Suppressor macrophage treated with lipopolysaccharide for 1 hour (primary cell): Measurements from ENCODE around the gene ITPKB.
A peak's percentile ranks its signal among the peaks of the same experiment; 100 is the strongest.

ENCODE experiments used
- DNase-seq, 3 donors: peaks; one replicate each; pipeline ENCODE4 v3.0.0-alpha.2; 2020 to 2022

Gene ITPKB

DNA sequence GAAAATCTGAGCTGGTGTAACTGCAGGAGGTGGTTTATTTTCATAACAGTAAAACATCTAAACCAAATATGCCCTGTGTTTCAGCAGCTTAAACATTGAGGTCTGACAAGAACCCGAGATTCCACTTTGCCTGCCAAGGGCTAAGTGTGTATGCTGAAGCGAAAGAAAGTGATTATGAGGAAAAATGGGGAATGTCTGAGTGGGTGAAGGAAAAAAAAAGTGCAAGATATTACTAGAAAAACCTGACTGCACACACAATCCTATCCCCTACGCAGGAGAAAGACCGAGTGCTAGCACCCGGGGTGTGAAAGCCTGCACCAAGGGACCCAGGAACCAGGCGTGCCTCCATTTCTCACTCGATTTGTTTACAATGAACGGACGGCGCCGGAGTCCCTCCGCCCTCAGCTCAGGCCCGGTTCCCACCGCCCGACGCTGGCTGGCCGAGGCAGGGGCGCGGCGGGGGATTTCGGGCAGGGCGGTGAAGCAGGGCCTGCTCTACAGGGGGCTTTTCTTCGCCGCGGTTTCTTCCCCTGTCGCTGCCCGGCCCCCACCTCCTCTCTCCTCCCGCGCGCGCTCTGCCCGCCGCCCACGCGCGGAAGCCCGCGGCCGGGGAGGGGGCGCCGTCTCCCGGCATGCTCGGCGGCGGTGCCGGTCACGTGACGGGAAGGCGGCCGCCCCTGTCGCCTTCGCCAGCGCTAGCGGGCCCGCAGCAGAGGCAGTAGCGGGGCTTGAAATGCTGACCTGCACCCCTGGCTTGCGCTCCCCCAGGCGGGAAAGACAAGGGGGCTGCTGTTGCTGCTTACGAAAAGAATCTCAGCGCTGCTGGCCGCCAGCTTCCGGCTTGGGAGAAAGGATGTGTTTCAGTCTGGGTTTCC, 35.9 kb downstream of the ITPKB start:
- DNase-seq = peak; percentile 87 to 97 (median 91)

GRCh38 chr1:226702318-226702956, 36.6 kb downstream of the ITPKB start:
- peak; percentile 48 to 65 (median 56) for DNase-seq

- no peak for DNase-seq
Observed at GRCh38 chr1:226700861-226701260, 38.2 kb downstream of the ITPKB start.

- no peak for DNase-seq
Observed at GRCh38 chr1:226699166-226699565, 39.9 kb downstream of the ITPKB start.

DNA sequence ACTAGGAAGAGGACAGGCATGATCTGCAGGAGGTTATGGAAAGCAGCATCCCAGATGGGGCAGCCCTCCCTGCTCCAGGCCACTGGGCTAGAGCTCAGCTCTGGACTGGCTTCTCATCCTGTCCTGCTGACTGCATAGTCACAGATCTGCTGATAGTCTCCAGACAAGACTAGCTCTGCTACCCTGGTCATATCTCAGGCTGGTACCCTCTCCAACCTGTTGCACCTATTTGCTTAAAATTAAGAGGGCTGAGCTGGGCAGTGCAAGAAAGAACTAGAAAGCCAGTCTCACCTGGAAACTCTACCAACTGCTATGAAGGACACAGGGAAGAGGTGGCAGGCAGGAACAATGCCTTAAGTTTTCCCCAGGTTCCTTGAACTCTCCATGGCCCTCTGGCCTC, 40.4 kb downstream of the ITPKB start:
- DNase-seq = no peak

DNA sequence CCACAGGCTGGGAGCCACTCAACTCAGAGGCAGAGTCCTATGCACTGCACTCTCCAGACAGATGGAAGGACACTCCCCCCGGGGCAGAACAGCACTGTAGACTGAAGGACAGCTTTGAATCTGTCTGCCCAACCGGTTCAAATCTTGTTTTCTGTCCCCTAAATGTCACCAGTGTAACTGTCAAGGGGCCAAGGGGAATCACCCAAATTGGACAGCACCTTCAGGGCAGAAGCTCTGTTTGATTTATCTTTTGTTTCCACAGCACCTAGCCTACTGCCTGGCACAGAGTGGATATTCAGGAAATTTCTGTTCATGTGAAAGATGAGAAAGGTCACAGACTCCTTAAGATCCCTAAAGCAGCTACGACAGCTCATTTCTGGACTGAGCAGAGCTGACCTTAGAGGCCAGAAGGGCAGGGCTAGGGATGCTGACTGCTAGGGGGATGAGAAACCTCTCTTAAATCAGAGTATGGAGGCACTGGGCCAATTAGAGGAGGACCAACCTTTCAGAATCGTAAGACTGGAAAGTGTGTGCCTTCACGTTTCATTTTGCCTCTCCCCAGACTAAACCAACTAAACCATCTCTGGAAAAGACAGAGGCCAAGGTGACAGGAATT, 41.0 kb downstream of the ITPKB start:
- no peak for DNase-seq

- DNase-seq = peak; percentile 62 to 87 (median 74)
Observed at GRCh38 chr1:226697151-226697928, 41.7 kb downstream of the ITPKB start.

- DNase-seq = no peak
Observed at GRCh38 chr1:226696547-226696946, 42.5 kb downstream of the ITPKB start.

DNA sequence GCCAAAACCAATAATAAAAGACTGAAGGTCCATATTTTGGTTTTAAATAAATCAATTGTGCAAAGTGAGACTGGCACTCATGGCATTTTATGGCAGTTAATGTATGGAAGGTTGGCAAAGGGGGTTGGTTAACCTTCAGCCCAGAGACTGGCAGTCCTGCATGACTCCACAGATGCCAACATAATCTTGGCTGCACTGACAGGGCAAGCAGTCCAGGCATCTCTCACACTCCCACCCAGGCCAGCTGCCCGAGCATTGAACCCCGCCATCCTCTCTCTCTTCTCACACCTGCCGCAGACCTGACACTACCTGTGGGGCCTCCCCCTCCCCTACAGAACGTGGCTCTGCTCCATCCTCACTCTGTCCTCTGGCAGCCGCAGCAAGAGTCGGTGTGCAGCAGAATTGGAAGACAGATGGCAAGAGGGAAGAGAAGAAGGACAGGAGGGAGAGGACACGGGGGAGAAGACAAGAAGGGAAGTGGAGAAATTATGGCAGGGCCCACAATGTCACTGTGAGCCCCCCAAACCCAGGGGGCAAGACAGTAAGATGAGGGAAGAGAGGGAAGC, 43.7 kb downstream of the ITPKB start:
- DNase-seq = no peak

- no peak for DNase-seq
Observed at GRCh38 chr1:226692823-226693222, 46.3 kb downstream of the ITPKB start.

DNA sequence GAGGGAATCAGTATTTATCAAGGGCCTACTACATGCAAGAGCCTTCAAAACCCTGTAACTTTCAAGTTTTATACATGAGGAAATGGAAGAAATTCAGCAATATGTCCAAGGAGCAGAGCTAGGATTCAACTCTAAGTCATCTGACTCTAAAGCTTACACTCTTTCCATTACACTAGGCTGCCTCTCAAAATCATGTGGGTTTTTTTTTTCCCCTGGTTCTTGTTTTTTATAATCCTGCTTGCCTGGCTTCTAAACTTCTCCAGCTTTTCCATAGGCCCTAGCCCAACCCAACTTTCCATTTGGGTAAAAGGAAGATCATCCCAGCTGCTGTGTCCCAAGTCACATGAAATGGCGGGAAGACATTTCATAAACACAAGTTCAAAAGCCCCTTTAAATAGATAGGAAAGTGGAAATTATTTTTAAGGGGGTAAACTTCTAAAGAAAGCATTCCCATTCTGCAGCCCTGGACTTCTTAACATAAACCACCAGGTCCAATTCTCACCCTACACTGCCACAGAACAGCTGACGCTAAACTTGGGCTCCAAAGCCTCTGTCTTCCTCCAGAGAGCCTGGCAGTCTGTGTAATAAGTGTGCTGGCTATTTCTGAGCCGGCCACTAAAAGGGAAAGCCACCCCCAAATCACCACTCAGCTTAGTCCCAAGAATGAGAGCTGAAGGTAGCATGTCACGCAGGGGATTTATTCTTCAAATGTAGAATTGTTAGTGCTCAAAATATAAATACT, 46.9 kb downstream of the ITPKB start:
- no peak for DNase-seq

DNA sequence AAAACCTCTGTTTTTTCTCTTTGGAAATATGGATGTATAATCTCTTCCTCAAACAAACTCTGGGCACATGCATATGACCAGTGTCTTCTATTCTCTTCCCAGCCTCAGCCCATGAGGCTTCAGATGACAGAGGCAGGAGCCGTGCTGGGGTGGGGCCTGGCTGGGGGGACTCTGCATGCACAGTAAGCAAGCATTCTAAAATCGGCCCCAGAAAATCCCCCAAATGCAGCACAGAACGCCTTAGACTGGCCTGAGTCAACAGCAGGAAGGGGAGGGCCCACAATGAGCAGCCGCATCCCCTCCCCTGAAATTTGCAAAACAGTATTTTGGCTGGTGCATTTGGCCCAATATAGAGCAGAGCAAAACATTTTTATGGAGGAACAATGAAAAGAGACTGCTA, 47.8 kb downstream of the ITPKB start:
- peak; percentile 64 to 81 (median 75) for DNase-seq

DNA sequence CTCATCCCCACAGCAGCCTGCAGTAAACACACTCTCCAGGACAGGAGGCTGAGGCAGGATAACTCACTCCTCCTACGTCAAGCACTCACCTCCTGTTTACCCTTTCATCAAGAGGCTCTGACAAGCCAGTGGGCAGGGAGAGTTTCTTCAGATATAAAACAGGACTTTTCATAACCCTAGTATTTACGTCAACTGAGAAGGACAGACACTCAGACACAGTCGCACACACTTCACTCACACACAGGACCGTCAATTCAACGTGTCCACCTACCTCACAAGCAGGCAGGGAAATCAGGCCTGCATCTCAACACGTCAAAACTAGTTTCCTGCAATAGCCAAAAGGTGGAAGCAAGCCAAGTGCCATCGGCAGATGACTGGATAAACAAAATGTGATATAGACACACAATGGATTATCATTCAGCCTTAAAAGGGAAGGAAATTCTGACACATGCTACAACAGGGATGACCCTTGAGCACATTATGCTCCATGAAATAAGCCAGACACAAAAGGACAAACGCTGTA, 48.6 kb downstream of the ITPKB start:
- DNase-seq = peak in 1 of 3 donors; percentile 30

GRCh38 chr1:226688808-226689207, 50.3 kb downstream of the ITPKB start:
- no peak for DNase-seq

- DNase-seq = no peak
Observed at GRCh38 chr1:226688056-226688748, 50.9 kb downstream of the ITPKB start.

DNA sequence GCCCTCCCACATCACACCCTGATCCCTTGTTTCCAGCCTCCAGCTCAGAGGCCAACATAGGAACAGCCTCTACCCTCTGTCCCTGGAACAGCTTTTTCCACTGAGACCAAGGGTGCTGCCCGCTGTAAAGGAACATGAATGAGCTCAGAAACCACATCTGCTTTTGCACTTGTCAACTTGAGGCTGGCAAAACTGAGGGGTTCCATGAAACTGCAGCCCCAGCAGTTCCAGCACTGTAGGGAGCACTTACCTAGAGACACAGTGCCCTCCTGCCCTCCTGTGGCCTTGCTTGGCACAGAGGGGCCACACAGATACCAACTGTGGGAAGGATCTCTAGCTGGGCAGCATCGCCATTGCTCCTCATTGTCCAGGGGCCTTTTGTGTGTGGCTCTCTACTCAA, 51.7 kb downstream of the ITPKB start:
- peak in 2 of 3 donors; percentile 41 to 50 for DNase-seq

GRCh38 chr1:226686440-226687425, 52.3 kb downstream of the ITPKB start:
- no peak for DNase-seq

GRCh38 chr1:226685196-226685820, 53.8 kb downstream of the ITPKB start:
- DNase-seq = no peak

DNA sequence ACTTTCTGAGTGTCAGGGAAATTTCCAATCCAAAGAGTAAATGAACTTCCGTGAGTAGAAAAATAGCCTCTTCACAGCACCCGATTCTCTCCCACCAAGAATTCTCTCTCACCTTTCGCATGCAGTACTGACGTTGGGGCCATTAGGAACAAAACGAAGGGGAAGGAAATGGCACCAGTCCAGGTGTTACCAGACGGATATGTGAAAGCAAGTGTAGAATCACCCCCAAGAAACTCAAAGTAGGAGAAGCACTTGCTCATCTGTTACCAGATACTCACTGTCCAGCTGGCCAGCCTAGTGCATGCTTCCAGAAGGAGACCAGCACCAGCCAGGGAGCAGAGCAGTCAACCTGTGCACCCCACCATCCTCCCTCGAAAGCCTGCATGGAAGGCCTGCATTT, 55.1 kb downstream of the ITPKB start:
- no peak for DNase-seq
